Inflammatory macrophage treated with lipopolysaccharide for 4 hours (primary cell): ENCODE measurements around the gene CASP8AP2.
"Not testable (repeated sequence)": the region's sequence is repeated elsewhere in the genome, so short reads cannot be mapped to it uniquely, and the experiment has no call there.

Experiments
- DNase-seq: peaks from one replicate; pipeline ENCODE4 v3.0.0-alpha.2; 2020

The CASP8AP2 gene

GRCh38 chr6:89890845-89891528, 61.3 kb downstream of the CASP8AP2 start:
- DNase-seq, result not testable (repeated sequence)

- not testable (repeated sequence) for DNase-seq
Measured at GRCh38 chr6:89892577-89892976, 62.9 kb downstream of the CASP8AP2 start.

- no peak for DNase-seq
Measured at GRCh38 chr6:89894169-89894568, 64.5 kb downstream of the CASP8AP2 start, which contains the start of gene GJA10. Gene GJA10 (plus strand): TSS chr6:89894469. CDS start chr6:89894469, 0 bp downstream.

GRCh38 chr6:89895276-89895874, 65.7 kb downstream of the CASP8AP2 start:
- no peak for DNase-seq

- DNase-seq, result not testable (repeated sequence)
Measured at GRCh38 chr6:89910001-89910901, 80.6 kb downstream of the CASP8AP2 start.

GRCh38 chr6:89910902-89911240, 81.2 kb downstream of the CASP8AP2 start:
- DNase-seq, result no peak

GRCh38 chr6:89916136-89916920, 86.6 kb downstream of the CASP8AP2 start:
- no peak for DNase-seq

- DNase-seq, result no peak
Measured at GRCh38 chr6:89917216-89917615, 87.5 kb downstream of the CASP8AP2 start.

- no peak for DNase-seq
Measured at GRCh38 chr6:89917801-89918366, 88.2 kb downstream of the CASP8AP2 start.
